ENCODE results near the gene RYR2.

DNA sequence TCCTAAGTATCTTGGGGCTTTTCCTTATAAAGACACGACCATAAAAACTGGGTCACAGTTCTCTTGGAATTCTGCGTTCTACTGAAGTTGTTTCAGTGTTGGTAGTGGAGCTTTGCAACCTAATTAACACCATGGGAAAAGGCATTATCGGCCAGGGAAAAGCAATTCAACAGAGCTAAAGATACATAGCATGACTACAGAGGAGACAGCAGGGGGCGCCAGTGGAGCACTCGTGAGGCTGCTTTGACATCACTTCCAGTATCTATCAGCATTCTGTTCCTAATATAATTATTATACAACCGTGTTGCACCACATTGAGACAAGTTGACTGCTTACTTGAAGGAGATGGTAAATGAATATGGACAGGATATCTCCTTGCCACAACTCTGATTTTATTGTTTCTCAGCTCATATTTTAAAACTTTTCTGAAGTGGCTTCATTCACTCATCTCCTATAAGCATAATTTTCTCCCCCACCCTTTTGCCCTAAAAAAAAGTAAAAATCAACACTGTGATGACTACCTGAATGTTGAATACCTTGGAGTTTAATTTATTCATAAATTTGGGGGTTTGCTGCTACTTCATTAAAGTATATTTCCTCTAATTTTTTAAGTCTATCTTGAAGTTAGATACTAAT lies 809.3 kb downstream of the RYR2 start:
- TF ChIP-seq, protein P1, sequence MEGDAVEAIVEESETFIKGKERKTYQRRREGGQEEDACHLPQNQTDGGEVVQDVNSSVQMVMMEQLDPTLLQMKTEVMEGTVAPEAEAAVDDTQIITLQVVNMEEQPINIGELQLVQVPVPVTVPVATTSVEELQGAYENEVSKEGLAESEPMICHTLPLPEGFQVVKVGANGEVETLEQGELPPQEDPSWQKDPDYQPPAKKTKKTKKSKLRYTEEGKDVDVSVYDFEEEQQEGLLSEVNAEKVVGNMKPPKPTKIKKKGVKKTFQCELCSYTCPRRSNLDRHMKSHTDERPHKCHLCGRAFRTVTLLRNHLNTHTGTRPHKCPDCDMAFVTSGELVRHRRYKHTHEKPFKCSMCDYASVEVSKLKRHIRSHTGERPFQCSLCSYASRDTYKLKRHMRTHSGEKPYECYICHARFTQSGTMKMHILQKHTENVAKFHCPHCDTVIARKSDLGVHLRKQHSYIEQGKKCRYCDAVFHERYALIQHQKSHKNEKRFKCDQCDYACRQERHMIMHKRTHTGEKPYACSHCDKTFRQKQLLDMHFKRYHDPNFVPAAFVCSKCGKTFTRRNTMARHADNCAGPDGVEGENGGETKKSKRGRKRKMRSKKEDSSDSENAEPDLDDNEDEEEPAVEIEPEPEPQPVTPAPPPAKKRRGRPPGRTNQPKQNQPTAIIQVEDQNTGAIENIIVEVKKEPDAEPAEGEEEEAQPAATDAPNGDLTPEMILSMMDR (IDR thresholded peaks at IDR 0.05; ENCODE audit: poor library complexity), result peak; percentile 56
- TF ChIP-seq EZH2phosphoT487 (IDR thresholded peaks at IDR 0.05; ENCODE audit: low read depth, severe bottlenecking, unreplicated experiment), result no peak

Measured in hepatocyte (in vitro differentiated cells).